HG03457 (cell line): ENCODE data around the gene FNBP1.

Source experiments
- ATAC-seq: cut with Tn5 transposase; IDR thresholded peaks from one replicate; pipeline ENCODE4 v1.9.1; 2021; ENCODE audit warnings: moderate number of reproducible peaks; ENCODE audit not compliant: unreplicated experiment

FNBP1 gene

DNA sequence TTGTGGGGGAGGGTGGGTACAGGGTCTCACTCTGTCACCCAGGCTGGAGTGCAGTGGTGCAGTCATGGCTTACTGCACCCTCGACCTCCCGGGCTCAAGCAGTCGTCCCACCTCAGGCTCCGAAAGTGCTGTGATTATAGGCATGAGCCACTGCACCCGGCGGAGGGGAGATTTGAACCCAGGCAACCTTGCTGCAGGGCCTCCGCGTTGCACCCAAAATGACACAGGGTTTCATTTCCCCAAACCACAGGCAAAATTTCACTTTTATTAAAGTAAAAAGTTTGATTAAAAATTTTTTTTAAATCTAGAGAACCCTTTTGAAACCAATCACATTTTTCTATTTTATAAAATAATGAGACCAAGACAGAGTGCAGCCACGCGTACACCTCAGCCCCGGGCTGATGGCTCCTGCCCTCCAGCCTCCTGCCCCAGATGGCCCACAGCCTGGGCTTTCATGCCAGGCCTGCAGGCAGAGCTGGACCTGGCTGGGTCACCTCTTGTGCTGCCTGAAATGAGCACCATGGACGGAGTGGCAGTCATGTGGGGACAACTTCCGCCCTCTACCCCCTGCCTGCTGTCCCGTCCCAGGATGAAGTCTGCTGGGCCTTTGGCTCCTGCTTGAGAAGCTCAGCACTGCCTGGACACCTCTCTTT lies 177.2 kb downstream of the FNBP1 start:
- ATAC-seq: no peak

DNA sequence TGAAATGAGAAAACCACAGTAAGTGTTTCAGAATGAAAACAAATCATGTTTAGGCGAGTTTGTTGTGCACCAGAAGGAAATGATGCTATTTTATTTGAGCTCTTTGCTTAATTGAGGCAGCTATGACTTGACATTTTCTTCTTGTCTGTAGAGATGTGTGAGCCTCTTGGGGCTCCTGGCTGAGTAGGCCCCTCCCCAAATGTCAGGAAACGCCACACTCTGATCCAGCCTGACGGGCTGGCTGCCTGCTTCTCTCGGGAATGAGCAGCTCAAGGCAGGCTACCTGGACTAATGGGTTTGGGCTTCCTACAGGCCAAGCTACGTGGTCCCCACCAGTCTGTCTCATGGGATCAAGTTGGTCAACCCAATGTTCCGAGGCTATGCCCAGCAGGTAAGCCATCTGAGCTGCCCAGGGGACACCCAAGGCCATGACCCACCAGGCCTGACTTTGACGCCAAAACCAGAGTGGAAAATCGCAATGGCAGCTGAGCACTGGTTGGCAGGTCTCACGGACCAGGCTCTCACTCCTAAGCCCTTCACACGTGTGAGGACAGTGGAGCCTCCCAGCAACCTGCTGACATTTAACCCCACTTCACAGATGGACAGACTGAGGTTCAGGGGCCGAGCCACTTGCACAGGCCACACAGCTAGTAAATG lies 177.9 kb downstream of the FNBP1 start:
- no peak for ATAC-seq

DNA sequence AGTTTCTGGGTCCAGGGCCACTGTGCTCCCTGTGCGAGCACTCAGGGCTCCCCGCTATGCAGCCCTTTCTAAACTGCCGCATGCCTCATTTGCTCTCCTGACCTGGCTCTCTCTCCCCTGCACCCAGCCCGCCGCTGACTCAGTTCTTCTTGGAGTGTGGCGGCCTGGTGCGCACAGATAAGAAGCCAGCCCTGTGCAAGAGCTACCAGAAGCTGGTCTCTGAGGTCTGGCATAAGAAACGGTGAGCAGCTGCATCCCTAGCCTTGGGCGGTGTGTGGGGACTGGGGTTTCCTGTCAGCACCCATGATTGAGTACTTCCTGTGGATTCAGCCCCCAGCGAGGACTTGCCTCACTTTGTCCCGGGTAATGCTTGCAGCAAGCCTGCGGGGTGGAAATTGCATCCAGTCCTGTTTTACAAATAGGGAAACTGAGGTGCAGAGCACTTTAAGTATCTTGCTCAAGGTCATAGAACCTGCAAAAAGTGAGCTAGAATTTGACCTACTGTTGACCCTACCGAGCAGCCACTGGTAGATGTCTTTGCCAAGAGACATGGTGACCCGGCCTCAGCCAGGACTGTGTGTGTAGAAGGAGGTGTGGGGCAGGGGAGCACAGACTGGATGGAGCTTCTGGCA lies 179.8 kb downstream of the FNBP1 start:
- ATAC-seq: no peak

DNA sequence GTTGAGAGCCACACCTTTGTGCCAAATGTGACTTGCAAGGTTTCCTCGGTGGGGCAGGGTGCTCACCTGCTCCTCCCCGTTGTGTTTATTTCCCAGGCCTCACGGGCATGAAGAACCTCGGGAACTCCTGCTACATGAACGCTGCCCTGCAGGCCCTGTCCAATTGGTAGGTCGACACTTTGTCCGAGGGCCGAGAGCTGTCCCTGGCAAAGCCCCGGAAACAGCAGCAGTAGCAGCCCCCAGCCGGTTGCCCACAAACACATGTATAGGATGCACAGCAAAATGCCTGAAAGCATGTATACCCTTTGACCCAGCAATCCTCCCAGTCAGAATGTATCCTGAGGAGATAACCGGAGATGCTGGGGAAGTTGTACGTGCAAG lies 181.6 kb downstream of the FNBP1 start:
- ATAC-seq: no peak

DNA sequence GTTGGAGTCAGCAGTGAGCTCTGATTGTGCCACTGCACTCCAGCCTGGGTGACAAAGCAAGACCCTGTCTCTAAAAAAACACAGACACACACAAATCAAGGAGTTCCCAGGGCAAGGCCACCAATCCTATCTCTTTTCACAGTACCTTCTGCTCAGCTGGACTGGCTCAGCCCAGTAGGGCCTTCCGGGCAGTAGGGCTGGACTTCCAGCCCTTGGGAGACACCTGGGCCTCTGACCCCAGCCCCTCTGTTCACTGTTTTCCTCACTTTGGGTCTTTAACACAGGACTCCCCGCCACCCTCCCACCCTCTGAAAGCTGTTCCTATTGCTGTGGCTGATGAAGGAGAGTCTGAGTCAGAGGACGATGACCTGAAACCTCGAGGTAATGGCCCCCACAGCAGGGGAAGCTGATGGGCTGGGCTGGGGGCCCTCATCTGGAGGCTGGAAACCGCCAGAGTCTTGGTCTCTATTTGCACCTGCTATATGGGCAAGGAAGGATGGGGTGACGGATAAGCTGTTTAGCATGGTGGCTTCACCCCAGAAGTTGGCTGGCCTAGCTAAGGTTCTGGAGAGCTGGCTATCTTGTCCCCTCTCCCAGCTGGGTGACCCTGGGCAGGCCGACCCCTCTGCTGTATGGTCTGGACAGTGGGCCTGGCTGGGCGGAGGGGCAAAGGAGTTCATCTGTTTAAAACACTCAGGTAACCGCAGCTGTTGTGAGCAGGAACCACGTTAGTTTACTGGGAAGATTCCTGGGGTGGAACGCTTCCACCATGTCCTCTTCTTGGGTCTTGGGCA lies 182.1 kb downstream of the FNBP1 start:
- no peak for ATAC-seq

DNA sequence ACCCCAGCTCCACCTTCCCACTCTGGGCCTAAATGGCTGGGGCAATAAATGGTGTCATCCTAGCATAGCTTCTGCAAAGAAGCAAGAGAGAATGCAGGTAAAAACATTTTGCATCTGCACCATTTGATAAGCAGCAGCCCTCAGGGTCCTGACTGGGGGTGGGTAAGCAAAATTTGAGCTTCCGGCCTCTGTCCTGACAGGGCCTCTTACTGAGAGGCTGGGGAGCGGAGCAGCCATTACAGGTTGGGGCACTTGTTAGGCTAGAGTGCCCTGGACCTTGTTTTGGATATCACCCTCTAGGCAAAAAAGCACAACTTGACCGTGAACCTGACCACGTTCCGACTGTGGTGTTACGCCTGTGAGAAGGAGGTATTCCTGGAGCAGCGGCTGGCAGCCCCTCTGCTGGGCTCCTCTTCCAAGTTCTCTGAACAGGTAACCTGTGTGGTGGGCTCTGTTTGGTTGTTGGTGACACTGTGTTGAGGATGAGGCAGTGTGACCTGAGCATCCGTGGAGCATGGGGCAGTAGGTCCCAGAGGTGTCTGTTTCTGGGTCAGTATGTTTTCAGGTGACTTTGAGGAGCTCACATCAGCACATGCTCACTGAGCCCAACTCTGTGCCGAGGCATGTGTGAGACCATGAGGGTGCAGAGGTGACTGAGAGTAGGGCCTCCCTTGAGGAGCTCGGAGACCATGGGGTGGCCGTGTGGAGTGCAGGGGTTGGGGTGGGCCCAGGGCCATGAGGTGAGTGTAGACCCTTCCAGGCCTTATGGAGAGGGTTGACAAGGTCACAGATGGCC lies 184.6 kb downstream of the FNBP1 start:
- no peak for ATAC-seq

DNA sequence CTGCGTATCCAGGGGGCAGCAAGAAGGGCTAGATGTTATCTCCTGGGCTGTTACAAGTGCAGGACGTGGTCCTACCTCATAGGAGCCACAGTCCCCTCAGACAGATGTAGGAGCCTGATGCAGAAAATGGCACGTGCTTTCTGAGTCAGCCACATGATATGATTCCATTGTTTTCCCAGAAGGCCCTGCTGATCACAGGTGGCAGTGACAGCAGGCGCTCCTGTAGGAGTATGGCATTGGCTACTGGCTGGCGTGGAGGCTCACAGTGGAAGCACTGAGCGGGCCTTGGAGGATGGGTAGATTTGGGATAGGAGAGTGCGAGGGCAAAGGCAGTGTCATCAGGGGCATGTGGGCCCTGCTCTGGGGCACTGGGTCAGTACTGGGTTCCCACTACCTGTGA lies 185.8 kb downstream of the FNBP1 start:
- no peak for ATAC-seq

DNA sequence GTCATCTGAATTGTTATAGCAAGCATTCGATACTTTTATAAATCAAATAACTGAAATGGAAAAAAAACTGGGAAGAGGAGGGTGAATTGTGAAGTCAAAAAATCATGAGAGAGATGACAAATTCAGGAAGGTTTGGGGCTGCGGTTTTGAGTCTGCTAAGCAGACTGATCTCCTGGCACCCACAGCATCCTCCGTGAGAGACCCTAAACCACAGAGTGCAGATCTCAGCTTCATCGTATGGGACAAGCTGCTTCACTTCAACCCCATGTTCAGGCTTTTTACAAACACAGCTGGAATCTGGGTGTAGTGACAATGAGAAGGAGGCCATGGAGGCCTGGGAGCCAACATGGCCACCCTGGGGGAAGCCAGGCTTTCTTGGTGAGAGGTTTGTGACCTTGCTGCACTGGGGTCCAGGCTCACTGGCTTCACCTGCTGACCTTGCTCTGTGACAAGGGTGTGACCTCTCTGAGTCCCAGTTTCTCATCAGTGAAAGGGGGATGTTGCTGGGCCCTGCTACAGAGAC lies 188.3 kb downstream of the FNBP1 start:
- no peak for ATAC-seq

DNA sequence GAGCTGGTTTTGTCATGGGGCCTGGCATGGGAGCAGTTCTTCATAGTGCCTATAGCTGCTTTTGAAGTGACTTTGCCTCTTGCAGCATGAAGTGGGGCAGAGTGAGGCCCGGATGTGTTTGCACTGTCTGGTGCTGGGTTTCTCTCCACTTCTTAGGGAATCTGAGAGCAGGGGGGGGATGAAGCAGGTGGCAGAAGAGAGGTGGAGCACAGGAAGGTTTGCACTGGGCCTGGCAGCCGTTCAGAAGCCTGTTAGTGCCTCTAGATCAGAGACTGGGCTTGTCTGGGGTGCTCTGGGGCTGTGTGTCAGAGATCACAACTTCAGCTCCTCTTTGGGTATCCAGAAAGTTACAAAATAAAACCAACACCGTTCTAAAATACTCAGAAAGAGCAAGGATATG lies 189.4 kb downstream of the FNBP1 start:
- no peak for ATAC-seq

DNA sequence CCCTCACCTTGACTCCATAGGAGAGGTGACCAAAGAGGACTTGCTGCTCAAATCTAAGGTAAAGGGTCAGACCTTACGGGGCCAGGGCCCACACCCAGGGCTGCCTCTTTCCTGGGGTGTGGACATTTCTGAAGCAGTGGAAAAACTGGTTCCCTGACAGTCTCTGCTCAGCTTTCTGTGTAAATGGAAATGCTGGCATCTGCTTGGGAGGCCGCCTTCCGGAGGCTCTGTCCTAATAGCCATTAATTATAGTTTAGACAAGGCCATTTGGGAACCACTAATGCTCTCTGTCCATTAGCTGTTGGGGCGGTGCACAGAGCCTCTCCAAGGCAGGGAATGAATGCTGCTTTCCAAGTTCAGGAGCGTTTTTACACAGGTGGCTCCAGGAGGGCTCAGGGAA lies 190.4 kb downstream of the FNBP1 start:
- ATAC-seq: no peak

DNA sequence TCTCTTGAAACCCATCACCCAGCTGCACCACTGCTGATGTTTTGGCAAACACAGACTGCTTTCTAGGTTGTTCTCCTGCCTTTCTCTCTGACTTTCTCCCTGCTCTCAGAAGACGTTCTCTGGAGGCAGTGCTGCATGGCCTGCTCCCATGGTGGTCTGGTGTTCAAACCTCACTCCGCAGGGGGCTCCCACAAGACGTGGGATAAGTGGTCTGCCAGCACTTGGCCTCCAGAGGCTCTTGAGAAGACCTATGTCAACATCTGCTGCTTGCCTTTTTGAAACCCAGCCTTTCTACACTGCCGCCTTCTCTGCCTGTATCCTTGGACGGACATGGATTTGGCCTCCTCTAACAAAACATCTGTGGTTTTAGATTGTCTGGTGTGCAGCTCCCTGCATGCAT lies 191.2 kb downstream of the FNBP1 start:
- no peak for ATAC-seq

DNA sequence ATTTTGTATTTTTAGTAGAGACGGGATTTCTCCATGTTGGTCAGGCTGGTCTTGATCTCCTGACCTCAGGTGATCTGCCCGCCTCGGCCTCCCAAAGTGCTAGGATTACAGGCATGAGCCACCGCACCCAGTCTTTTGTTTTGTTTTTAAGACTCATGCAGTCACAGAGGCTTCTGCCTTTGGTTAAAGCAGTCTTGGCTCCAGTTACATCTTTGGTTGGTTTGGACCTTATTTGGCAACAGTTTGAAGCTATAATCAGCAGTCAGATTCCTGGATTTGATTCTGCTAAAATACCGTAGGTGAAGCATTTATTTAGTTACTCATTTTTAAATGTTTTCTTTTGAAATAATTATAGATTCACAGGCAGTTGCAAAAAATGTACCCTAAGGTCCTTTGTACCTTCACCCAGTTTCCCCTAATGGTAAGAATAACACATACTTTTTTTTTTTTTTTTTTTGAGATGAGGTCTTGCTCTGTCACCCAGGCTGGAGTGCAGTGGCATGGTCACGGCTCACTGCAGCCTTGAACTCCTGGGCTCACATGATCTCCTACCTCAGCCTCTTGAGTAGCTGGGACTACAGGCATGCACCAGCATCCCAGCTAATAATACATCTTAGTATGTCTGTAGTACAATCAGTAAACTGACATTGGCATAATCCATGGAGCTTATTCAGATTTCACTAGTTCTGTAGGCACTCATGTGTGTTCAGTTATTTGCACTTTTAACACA lies 192.0 kb downstream of the FNBP1 start:
- no peak for ATAC-seq

DNA sequence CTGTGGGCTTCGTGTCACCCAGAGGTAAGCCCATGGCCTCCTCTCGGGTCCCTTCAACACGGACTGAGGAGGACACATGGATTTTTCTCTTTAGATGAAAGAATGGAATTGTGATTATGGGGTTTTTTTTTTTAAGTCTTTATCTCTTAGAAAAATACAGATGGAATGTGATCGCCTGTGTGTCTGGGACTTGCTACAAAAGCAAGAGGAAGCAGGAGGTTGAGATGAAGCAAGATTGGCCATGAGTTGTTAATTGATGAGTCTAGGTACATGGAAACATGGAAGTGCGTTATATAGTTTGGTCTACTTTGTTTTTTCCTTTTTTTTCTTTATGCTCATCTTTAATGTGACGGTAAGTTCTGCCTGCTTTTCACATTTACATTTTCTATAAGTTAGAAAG lies 193.1 kb downstream of the FNBP1 start:
- ATAC-seq: no peak

DNA sequence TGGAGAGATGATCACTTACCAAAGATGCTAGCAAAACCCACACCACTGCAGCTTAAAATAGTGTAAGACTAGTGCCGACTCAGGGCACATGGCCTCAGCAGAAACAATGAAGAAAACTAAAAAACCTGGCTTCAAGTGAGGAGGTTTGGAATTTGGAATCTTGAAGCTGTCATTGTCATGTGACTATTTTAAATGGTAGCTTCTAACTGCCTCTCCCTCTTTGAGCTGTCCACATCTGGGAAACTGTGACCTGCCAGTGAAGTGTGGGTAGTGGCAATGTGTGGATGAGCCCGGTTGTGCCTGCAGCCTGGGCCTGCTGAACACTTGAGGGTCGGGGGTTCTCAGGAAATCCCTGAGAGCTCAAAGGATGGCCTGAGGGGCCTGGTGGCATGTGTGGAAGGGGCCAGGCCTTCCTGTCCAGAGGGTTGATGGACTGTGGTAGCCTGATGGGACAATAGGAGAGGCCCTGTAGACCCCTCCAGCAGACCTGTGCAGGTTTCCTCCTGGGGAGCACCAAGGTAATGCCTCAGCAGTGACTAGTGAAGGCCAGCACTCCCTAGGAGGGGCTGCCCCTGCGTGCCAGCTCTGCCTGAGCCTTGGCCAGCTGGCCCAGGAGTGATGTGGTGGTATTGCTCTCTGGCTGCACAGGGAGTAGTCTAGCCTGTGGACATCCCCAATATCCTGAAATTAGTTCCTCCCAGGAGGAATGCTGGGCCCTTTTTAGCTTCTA lies 194.1 kb downstream of the FNBP1 start:
- ATAC-seq: no peak

DNA sequence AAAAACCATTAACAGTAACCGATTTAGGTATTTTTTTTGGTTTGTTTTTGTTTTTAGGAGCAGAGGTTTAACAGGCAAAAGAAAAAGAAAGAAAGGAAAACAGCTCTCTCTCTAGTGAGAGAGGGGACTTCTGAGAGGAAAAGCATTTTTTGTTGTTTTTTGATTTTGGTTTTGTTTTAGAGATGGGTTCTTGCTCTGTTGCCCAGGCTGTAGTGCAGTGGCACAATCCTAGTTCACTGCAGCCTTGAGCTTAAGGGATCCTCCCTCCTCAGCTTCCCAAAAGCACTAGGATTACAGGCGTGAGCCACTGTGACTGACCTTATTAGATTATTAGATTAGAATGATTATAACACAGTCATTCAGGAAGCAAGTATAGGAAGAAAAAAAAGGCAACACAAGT lies 197.6 kb downstream of the FNBP1 start:
- no peak for ATAC-seq

DNA sequence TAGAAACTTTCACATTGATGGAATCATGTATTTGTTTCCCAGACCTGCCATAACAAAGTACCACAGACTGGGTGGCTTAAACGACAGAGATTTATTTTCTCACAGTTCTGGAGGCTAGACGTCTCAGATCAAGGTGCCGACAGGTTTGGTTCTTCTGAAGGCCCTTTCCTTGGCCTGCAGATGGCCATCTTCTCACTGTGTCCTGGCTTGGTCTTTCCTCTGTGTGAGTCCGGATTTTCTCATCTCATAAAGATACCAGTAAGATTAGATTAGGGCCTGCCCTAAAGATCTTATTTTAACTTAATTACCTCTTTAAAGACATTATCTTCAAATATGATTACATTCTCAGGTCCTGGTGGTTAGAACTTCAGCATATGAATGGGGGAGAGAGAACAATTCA lies 201.9 kb downstream of the FNBP1 start:
- ATAC-seq: no peak

DNA sequence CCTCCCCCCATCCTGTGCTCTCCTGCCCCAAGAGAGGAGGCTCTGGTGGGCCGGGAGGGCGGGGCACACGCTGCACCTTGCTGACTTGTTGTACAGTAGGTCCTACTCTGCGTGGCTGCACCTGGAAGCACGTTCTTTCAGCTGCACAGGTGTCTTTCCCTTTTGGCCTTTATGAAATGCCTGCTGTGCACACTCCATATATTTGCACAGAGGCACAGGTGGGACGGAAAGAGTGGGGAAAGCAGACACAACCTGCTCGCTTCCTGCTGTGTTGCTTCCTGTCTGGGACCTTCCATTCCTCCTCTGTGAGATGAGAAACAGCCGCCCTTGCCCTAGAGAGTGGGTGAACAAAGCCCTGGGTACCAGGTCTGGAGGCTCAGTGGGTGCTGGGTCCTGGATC lies 203.0 kb downstream of the FNBP1 start:
- ATAC-seq: no peak

DNA sequence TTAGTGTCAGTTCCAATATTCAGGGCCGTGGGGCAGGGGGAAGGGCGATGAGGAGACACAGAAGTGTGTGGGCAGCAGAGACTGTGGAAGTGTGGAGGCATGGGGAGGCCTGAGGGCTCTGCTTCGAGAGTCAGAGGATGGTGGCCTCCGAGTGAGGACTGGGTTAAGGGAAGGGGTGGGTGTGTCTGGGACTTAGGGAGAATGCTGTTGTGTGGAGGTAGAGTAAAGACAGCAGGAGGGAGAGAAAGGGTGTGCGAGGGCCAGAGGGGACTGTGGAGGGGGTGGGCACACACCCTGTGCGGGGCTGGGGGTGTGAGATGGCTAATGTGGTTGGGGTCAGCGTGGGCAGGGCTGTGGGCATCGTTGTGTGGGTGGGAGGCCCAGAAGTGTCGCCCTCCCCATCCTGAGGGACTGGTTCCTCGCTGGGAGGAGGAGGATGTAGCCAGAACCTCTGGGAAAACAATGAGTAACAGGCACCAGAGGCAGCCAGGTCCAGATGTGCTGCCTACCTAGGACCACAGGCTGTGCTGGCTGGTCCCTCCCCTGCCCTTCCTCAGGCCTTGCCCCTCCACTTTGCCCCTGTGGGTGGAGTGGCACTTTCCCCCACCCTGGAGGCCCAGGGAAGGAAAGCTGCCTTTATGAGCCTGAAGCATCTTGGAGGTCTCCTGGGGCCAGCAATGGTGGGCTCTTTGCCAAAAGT lies 203.5 kb downstream of the FNBP1 start:
- ATAC-seq: no peak
